Hepatocyte (in vitro differentiated cells): ENCODE measurements around the gene AS3MT.

ENCODE experiments used
- EZH2 ChIP-seq: fragments of 200-600 bp; sonication (generic); IDR thresholded peaks from 2 replicates; pipeline ENCODE4 v1.6.1; 2016; ENCODE audit warnings: antibody characterized with exemption, mild to moderate bottlenecking, borderline replicate concordance
- TF ChIP-seq, protein P1 (sequence below): fragments of 200-600 bp; sonication (generic); IDR thresholded peaks from 2 replicates; pipeline ENCODE4 v1.5.1; 2016; ENCODE audit warnings: antibody characterized with exemption, mild to moderate bottlenecking; ENCODE audit not compliant: poor library complexity

DNA sequence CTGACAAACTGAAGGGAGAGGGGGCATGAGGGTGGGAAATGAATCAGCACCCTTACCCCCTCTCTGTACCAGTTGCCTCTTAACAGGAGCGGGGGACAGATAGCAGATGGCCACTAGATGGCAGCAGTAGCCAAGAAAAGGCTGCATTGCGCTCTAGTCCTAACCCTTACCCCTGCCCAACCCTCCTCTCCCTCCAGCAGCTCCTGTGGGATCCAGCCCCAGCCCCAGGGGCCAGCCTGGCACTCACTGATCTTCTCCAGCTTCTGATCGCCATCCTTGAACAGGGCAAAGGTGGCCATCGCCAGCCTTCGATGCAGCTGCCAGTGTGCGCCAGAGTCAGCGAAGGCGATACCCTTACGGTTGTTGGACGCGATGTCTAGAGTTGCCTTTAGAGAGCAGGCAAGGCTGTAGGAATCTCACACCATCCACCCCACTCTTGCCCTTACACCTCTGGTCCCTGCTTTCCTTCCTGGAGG, 34.2 kb upstream of the AS3MT start:
- TF ChIP-seq, protein P1, sequence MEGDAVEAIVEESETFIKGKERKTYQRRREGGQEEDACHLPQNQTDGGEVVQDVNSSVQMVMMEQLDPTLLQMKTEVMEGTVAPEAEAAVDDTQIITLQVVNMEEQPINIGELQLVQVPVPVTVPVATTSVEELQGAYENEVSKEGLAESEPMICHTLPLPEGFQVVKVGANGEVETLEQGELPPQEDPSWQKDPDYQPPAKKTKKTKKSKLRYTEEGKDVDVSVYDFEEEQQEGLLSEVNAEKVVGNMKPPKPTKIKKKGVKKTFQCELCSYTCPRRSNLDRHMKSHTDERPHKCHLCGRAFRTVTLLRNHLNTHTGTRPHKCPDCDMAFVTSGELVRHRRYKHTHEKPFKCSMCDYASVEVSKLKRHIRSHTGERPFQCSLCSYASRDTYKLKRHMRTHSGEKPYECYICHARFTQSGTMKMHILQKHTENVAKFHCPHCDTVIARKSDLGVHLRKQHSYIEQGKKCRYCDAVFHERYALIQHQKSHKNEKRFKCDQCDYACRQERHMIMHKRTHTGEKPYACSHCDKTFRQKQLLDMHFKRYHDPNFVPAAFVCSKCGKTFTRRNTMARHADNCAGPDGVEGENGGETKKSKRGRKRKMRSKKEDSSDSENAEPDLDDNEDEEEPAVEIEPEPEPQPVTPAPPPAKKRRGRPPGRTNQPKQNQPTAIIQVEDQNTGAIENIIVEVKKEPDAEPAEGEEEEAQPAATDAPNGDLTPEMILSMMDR, result peak; percentile 80
- no peak for TF ChIP-seq EZH2
